ENCODE measurements around the gene PAX4.
"Not testable (repeated sequence)": the region's sequence is repeated elsewhere in the genome, so short reads cannot be mapped to it uniquely, and the experiment has no call there.

The PAX4 gene

GRCh38 chr7:127584648-127585043 is 33.3 kb downstream of the PAX4 start:
- DNase-seq, result no peak

GRCh38 chr7:127582361-127582760 is 35.6 kb downstream of the PAX4 start:
- no peak for DNase-seq

GRCh38 chr7:127581716-127582115 is 36.2 kb downstream of the PAX4 start:
- DNase-seq, result peak; percentile 50

GRCh38 chr7:127580612-127581011 is 37.3 kb downstream of the PAX4 start:
- no peak for DNase-seq

GRCh38 chr7:127578711-127579275 is 39.1 kb downstream of the PAX4 start:
- peak; percentile 68 for DNase-seq

GRCh38 chr7:127578036-127578684 is 39.8 kb downstream of the PAX4 start:
- peak; percentile 49 for DNase-seq

GRCh38 chr7:127571741-127572505 is 46.0 kb downstream of the PAX4 start:
- DNase-seq, result no peak

- DNase-seq, result not testable (repeated sequence)
Observed at GRCh38 chr7:127568034-127568433, 49.9 kb downstream of the PAX4 start.

GRCh38 chr7:127566242-127566641 is 51.7 kb downstream of the PAX4 start:
- no peak for DNase-seq
